Spleen (tissue), 7 donors: ENCODE measurements around the gene TENM4.

ENCODE experiments used
- POLR2A ChIP-seq, 3 donors: fragments of 450-650 bp; IDR thresholded peaks; one replicate each; pipeline ENCODE4 v1.5.1; 2017; ENCODE audit warnings: antibody characterized with exemption in 3 of 3, mild to moderate bottlenecking in 1 of 3
- TF ChIP-seq, protein P1 (sequence below), 11 experiments: fragments of 200-600 bp in 7 of 11; fragments of 450-650 bp in 4 of 11; sonication (generic) in 4 of 11; IDR thresholded peaks in 8 of 11; conservative IDR thresholded peaks in 3 of 11; 1 replicate in 7 of 11; 2 replicates in 4 of 11; pipeline versions ENCODE4 v1.4.0 to v1.8.0; 2016 to 2021; ENCODE audit warnings: antibody characterized with exemption in 11 of 11, inconsistent platforms in 4 of 11, mild to moderate bottlenecking in 1 of 11
- donor health status: DM: no; HTN: no; CAD: no; lungs with moderate emphysema.
- donor health status: DM: no; HTN: no; CAD: no.
- donor health status: DM: no; HTN: no; CAD: no.

DNA sequence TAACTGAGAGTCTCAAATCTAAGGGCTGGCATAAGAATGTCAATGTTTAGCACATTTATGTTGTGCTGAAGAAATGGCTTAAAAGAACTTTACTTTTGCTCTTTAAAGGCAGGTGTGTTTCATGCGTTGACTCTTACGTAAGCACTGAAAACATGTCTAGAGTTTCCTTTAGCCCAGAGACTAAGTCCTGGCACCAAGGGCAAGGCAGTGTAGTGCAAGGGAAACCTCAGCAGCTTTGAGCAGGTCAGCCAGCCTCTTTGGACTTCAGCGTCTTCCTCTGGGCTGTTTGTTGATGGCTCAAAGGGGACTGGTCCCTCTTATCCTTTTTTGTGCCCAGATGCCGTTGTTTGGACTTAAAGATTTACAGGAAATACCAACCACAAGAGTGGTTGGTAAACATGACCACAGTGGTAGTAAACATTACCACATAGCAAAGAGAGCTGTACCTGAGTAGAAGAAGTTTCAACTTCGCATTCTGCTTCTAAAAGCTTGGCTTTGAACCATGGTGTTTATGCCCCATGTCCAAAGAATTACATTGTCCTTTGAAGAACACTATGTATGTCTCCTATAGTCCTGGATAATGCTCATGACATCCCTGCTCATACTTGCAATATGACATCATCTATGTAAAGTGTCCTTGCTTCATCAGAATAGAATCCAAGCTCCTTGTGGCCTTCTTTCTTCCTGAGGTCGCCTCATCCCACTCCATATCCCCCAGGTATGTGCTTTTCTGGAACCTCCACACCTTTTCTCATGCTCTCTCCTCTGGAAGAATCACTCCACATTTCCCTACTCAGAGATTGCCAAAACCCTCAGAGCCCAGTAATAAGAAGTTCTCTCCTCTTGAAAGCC lies 23.5 kb downstream of the TENM4 start:
- TF ChIP-seq, protein P1, sequence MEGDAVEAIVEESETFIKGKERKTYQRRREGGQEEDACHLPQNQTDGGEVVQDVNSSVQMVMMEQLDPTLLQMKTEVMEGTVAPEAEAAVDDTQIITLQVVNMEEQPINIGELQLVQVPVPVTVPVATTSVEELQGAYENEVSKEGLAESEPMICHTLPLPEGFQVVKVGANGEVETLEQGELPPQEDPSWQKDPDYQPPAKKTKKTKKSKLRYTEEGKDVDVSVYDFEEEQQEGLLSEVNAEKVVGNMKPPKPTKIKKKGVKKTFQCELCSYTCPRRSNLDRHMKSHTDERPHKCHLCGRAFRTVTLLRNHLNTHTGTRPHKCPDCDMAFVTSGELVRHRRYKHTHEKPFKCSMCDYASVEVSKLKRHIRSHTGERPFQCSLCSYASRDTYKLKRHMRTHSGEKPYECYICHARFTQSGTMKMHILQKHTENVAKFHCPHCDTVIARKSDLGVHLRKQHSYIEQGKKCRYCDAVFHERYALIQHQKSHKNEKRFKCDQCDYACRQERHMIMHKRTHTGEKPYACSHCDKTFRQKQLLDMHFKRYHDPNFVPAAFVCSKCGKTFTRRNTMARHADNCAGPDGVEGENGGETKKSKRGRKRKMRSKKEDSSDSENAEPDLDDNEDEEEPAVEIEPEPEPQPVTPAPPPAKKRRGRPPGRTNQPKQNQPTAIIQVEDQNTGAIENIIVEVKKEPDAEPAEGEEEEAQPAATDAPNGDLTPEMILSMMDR (IDR thresholded peaks at IDR 0.05 in 8 of 11, conservative IDR thresholded peaks at IDR 0.05 in 3 of 11) = no peak
- TF ChIP-seq POLR2A (IDR thresholded peaks at IDR 0.05) = no peak
